Activated CD8-positive, alpha-beta memory T cell treated with anti-CD3 and anti-CD28 coated beads for 36 hours (primary cell): ENCODE results near the gene NCLN. TPM values are rescaled to one million over a fixed set of nuclear protein-coding genes. Genes with fewer than 3 reads are reported as not detected.

Experiments
- total RNA-seq, 2 experiments: library from RNA; stranded (reverse); gene quantifications; one replicate each; pipeline ENCODE4 v1.2.3, GENCODE V29; 2021

Gene NCLN
- total RNA-seq, 2 experiments from 2014 or later, result 102 to 106 TPM

Other genes starting within 250 kb of the NCLN start
- 1 to 10 TPM; 3.8 to 4.4 TPM for gene ZNF77, start 241.0 kb upstream of the NCLN start, total RNA-seq
- 1 to 10 TPM; 1.3 to 1.6 TPM for gene TLE6, start 208.4 kb upstream of the NCLN start, total RNA-seq
- gene TLE2, start 156.7 kb upstream of the NCLN start, total RNA-seq, result 1 to 10 TPM; 3.1 to 3.8 TPM
- gene TLE5, start 123.4 kb upstream of the NCLN start, total RNA-seq, result 100 to 1,000 TPM; 278 to 282 TPM
- gene GNA11, start 91.6 kb upstream of the NCLN start, total RNA-seq, result 1 to 10 TPM; 5.2 to 5.7 TPM
- gene GNA15, start 49.9 kb upstream of the NCLN start, total RNA-seq, result 1 to 10 TPM; 2.9 to 3.2 TPM
- 10 to 100 TPM; 44.4 to 45.6 TPM for gene S1PR4, start 7.2 kb upstream of the NCLN start, total RNA-seq
- gene CELF5, start 38.7 kb downstream of the NCLN start, total RNA-seq, result under 1 TPM; 0.13 to 0.21 TPM
- 10 to 100 TPM; 17.7 to 19.3 TPM for gene NFIC, start 180.7 kb downstream of the NCLN start, total RNA-seq